Measurements from ENCODE around the gene GRM3. TPM values are rescaled to one million over a fixed set of nuclear protein-coding genes. Genes with fewer than 3 reads are reported as not detected.

Gene GRM3
- total and polyA plus RNA-seq, 2 of the 4 experiments (the other 2 are of a cell fraction): not detected

DNA sequence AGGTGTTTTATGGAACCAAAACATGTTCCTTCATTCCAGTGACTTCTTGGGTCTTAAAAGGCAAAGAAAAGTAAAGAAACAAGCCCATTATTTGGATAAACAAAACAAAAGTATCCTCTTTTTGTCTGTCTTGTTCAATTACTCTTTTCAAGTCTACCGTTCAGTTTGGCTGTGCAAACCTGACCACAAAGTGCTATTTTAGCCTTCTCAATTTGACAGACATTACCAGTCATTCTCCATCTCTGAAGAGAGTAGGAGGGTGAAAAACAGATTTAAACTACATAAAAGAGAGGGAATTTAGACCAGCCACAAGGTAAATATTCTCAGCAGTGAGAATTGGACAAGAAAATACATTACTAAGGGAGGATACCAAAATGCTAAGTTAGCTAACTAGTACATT, 145.2 kb downstream of the GRM3 start:
- H3K27ac ChIP-seq (ENCODE audit: insufficient read depth, low read length): no peak overlapping the region
- no TSS peak for BruUV-seq (replicated peaks)

More for the DNA sequence above, 145.2 kb downstream of the GRM3 start:
- Histone ChIP-seq H4K8ac (ENCODE audit: low read depth in 2 of 2, low read length in 2 of 2) (no peak overlapping the region), H4K5ac (ENCODE audit: low read depth, low read length) (no peak overlapping the region), H3K4me1 (ENCODE audit: control insufficient read depth, insufficient read depth, low read length) (no peaks in the 10 kb centered on the region), H2AK5ac (ENCODE audit: low read depth, low read length) (no peak overlapping the region), H3K9me1 (ENCODE audit: insufficient read depth, low read length) (no peaks in the 10 kb centered on the region), H2AFZ (replicated peaks; ENCODE audit: low read length, poor library complexity) (no peak overlapping the region), H3K79me1 (ENCODE audit: low read depth in 1 of 2, low read length in 2 of 2) (no peaks in the 10 kb centered on the region), H3K4me2 (ENCODE audit: low read depth, low read length) (no peak overlapping the region), H3K4me3 (ENCODE audit: insufficient read depth, low read depth, low read length) (no peak overlapping the region), H2BK20ac (ENCODE audit: low read depth, low read length) (no peak overlapping the region), H2BK15ac (ENCODE audit: low read depth, low read length) (no peak overlapping the region), H3K9ac (ENCODE audit: low read depth, low read length) (no peak overlapping the region), H3K14ac (replicated peaks; ENCODE audit: low read depth, low read length) (no peak overlapping the region), H2BK120ac (ENCODE audit: low read depth, low read length) (no peak overlapping the region), H3K27me3 (ENCODE audit: control insufficient read depth, insufficient read depth, low read length) (no peaks in the 10 kb centered on the region), H2AK9ac (replicated peaks; ENCODE audit: low read depth, low read length, poor library complexity) (no peak overlapping the region), H4K91ac (ENCODE audit: insufficient read depth, low read depth, low read length) (no peak overlapping the region), H3K4ac (ENCODE audit: low read depth, low read length) (no peak overlapping the region), H2BK5ac (ENCODE audit: low read depth, low read length, poor library complexity, severe bottlenecking) (no peak overlapping the region), H3K18ac (ENCODE audit: low read depth, low read length) (no peak overlapping the region), H3K23ac (ENCODE audit: low read depth, low read length) (no peak overlapping the region), H3K36me3 (ENCODE audit: control insufficient read depth, insufficient read depth, low read length) (no peaks in the 10 kb centered on the region), H3K9me3 (ENCODE audit: control insufficient read depth, insufficient read depth, low read length) (peaks cover 10% of the 10 kb centered on the region), H4K20me1 (ENCODE audit: insufficient read depth, low read length) (no peaks in the 10 kb centered on the region), H3K56ac (ENCODE audit: extremely low read depth, insufficient read depth, low read length) (no peak overlapping the region)
- no CpG with 5 or more reads among the region's 1 CpG for WGBS, 2 experiments (ENCODE audit: extremely low coverage in 2 of 2, insufficient read length in 1 of 2)
- dilution Hi-C loops (cut with HindIII; ENCODE audit: low sequenced_read_pairs, unreplicated experiment): no loop called here
- POLR2A ChIA-PET (ENCODE audit: unreplicated experiment): no interaction called here
- DNase-seq: no peak
- no peak for ATAC-seq (ENCODE audit: low read depth)
- in situ Hi-C loops (cut with MboI; ENCODE audit: low sequenced_read_pairs): no loop called here
- TF ChIP-seq RFX5 (IDR thresholded peaks at IDR 0.05; ENCODE audit: low read depth, low read length): no peak
- TF ChIP-seq MXI1 (IDR thresholded peaks at IDR 0.05; ENCODE audit: borderline replicate concordance, low read depth, low read length): no peak
- no peak for TF ChIP-seq CEBPB (IDR thresholded peaks at IDR 0.05; ENCODE audit: low read depth, low read length)
- TF ChIP-seq CHD1 (IDR thresholded peaks at IDR 0.05; ENCODE audit: low read depth, low read length): no peak
- no peak for TF ChIP-seq SMC3 (IDR thresholded peaks at IDR 0.05; ENCODE audit: low read depth, low read length)
- TF ChIP-seq FOS (IDR thresholded peaks at IDR 0.05; ENCODE audit: low read depth, low read length): no peak
- no peak for TF ChIP-seq RAD21 (IDR thresholded peaks at IDR 0.05; ENCODE audit: low read length)
- TF ChIP-seq, protein P1, sequence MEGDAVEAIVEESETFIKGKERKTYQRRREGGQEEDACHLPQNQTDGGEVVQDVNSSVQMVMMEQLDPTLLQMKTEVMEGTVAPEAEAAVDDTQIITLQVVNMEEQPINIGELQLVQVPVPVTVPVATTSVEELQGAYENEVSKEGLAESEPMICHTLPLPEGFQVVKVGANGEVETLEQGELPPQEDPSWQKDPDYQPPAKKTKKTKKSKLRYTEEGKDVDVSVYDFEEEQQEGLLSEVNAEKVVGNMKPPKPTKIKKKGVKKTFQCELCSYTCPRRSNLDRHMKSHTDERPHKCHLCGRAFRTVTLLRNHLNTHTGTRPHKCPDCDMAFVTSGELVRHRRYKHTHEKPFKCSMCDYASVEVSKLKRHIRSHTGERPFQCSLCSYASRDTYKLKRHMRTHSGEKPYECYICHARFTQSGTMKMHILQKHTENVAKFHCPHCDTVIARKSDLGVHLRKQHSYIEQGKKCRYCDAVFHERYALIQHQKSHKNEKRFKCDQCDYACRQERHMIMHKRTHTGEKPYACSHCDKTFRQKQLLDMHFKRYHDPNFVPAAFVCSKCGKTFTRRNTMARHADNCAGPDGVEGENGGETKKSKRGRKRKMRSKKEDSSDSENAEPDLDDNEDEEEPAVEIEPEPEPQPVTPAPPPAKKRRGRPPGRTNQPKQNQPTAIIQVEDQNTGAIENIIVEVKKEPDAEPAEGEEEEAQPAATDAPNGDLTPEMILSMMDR (conservative IDR thresholded peaks at IDR 0.05; ENCODE audit: low read depth, low read length): no peak
- TF ChIP-seq, protein P2, sequence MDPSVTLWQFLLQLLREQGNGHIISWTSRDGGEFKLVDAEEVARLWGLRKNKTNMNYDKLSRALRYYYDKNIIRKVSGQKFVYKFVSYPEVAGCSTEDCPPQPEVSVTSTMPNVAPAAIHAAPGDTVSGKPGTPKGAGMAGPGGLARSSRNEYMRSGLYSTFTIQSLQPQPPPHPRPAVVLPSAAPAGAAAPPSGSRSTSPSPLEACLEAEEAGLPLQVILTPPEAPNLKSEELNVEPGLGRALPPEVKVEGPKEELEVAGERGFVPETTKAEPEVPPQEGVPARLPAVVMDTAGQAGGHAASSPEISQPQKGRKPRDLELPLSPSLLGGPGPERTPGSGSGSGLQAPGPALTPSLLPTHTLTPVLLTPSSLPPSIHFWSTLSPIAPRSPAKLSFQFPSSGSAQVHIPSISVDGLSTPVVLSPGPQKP (IDR thresholded peaks at IDR 0.05; ENCODE audit: borderline replicate concordance, low read depth, low read length): no peak
- TF ChIP-seq, protein P3, sequence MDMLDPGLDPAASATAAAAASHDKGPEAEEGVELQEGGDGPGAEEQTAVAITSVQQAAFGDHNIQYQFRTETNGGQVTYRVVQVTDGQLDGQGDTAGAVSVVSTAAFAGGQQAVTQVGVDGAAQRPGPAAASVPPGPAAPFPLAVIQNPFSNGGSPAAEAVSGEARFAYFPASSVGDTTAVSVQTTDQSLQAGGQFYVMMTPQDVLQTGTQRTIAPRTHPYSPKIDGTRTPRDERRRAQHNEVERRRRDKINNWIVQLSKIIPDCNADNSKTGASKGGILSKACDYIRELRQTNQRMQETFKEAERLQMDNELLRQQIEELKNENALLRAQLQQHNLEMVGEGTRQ (IDR thresholded peaks at IDR 0.05; ENCODE audit: low read depth, low read length): no peak
- TF ChIP-seq RCOR1 (IDR thresholded peaks at IDR 0.05; ENCODE audit: insufficient replicate concordance, low read length): no peak
- no peak for TF ChIP-seq POLR2A (IDR thresholded peaks at IDR 0.05; ENCODE audit: low read depth, low read length)
- no peak for TF ChIP-seq BHLHE40 (IDR thresholded peaks at IDR 0.05; ENCODE audit: low read depth, low read length)
- TF ChIP-seq NFE2L2 (IDR thresholded peaks at IDR 0.05; ENCODE audit: low read depth, low read length): no peak
- no peak for TF ChIP-seq MAFK (IDR thresholded peaks at IDR 0.05; ENCODE audit: low read depth, low read length)
- no peak for TF ChIP-seq MAZ (IDR thresholded peaks at IDR 0.05; ENCODE audit: borderline replicate concordance, low read depth, low read length)
- intact Hi-C loops (cut with micrococcal nuclease): no loop called here
- CTCF ChIA-PET: no interaction called here
